Motor neuron (in vitro differentiated cells): Measurements from ENCODE around the gene URAD. TPM values are rescaled to one million over a fixed set of nuclear protein-coding genes. Genes with fewer than 3 reads are reported as not detected.

ENCODE experiments used
- ATAC-seq, 8 experiments: fragments of 200-7000 bp; cut with Tn5 transposase; replicated peaks in 6 of 8; 2 replicates each; pipeline ENCODE4 v1.8.0; 2021; ENCODE audit warnings: mild to moderate bottlenecking in 8 of 8, moderate library complexity in 8 of 8
- H3K27ac ChIP-seq, 2 donors: fragments of 250-450 bp; sonication (Bioruptor Pico); 2 replicates each; pipeline ENCODE4 v1.9.0; 2021; ENCODE audit warnings: antibody characterized with exemption in 2 of 2, mild to moderate bottlenecking in 2 of 2, moderate library complexity in 1 of 2
- H3K4me1 ChIP-seq, 2 donors: fragments of 250-450 bp; sonication (Bioruptor Pico); replicated peaks in 1 of 2; 2 replicates each; pipeline ENCODE4 v1.6.1; 2021; ENCODE audit warnings: antibody characterized with exemption in 2 of 2, mild to moderate bottlenecking in 2 of 2, moderate library complexity in 1 of 2
- H3K4me3 ChIP-seq, 5 donors: fragments of 250-450 bp; sonication (Bioruptor Pico); 2 replicates each; pipeline ENCODE4 v1.9.0; 2021; ENCODE audit warnings: antibody characterized with exemption in 5 of 5, mild to moderate bottlenecking in 5 of 5, moderate library complexity in 4 of 5
- WGBS, 10 experiments: fragments of 450-650 bp; shearing (Covaris generic); methylation state at CpG; one replicate each; pipeline ENCODE4 v1.0.0; 2022; 5-methylcytosine and 5-hydroxymethylcytosine counted together
- in situ Hi-C, 9 experiments: fragments of 400-800 bp; cut with MboI; loops; one replicate each; pipeline ENCODE4 v1.15.0; 2021; ENCODE audit warnings: low sequenced_read_pairs in 9 of 9, low pct_unique_long_range_greater_than_20kb in 2 of 9; ENCODE audit not compliant: unreplicated experiment in 9 of 9
- total RNA-seq, 8 experiments: library from RNA; unstranded; fragments of 300-600 nt; gene quantifications; 2 replicates each; pipeline versions ENCODE4 v1.2.3 to v1.2.4, GENCODE V29; 2022

URAD gene
- total RNA-seq, 8 experiments from 2014 or later: not detected

GRCh38 chr13:27959976-27960361 lies 28.5 kb downstream of the URAD start:
- WGBS, 10 experiments: 0 to 100% (median 8%) methylated on average over 1 to 13 of the region's 14 CpGs; no CpG with 5 or more reads in 1 of the 10 experiments
- ATAC-seq: no peak
- Histone ChIP-seq H3K27ac (no peak overlapping the region), H3K4me3 (peak overlapping the region in 1 of 5 donors; percentile 9), H3K4me1 (peaks cover 0 to 6% of the 10 kb centered on the region in 2 donors)
- in situ Hi-C loops: loop anchor here in 1 of 9 experiments (25.0 kb wide), 1 partner anchor 123 kb away; no protein-coding TSS in a partner anchor

DNA sequence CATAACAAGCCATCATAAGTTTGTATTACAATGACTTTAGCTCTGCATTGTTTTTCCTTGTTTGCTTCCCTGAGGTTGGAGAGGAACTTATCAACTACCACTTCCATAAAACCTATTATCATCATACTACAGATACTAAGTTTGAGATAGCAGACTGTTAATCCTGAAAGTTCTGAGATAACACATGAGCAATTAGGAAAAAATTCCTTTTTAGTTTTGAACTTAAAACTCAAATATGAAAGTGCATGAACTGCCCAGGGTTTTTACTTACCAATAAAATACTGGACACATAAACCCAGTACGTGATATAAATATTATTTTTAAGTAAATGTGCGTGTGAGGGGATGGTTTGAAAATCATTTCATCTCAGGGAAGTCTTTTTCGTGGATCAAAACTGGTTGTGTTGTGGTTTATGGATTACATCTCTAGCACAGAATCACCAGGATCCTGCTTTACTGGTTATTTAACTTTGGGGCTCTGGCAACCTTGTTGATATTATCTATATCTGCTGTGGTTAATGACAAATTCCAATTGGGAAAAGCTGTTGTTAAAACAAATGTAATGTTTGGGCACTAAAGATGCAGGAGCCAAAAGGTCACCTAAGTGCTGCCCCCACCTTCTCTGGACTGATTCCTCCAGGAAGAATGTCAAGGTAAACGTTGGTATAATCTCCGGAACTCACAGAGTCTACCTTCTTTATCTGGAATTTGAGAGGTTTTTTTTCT lies 31.8 kb downstream of the URAD start:
- Histone ChIP-seq H3K4me3 (no peak overlapping the region), H3K27ac (no peak overlapping the region), H3K4me1 (peaks cover 0 to 6% of the 10 kb centered on the region in 2 donors)
- in situ Hi-C loops: loop anchor here in 1 of 9 experiments (25.0 kb wide), 1 partner anchor 119 kb away; no protein-coding TSS in a partner anchor
- no peak for ATAC-seq
- 0 to 61% (median 14%) methylated on average over 2 to 5 of the region's 5 CpGs; no CpG with 5 or more reads in 1 of the 10 experiments for WGBS, 10 experiments

DNA sequence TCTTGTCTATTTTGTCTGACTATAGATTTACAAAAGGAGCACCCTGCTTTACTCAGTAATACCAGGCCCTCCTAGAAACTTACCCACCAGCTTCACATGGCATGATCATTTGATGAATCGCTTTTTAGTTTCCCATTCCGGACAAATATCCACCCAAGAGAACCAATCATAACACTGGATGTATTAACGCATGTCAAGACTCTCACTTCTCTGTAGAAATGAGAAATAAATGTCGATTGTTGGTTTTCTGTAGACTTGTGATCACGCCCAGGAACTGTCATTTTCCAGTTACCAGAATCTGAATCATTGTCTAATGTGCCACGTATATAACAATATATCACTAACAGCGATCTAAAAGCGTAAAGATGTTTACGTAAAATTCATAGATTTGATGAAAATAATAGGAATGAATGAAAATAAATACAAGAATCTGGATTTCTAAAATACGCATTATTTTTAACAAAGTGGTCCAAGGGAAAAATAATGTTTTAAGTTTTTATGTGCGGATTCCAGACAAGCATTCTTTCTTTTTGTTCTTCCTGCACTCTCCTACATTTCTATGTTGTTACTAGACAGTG lies 33.4 kb downstream of the URAD start:
- ATAC-seq: no peak
- in situ Hi-C loops: loop anchor here in 1 of 9 experiments (25.0 kb wide), 1 partner anchor 118 kb away; no protein-coding TSS in a partner anchor
- WGBS, 10 experiments: 38 to 92% (median 65%) methylated on average over 6 to 11 of the region's 11 CpGs

DNA sequence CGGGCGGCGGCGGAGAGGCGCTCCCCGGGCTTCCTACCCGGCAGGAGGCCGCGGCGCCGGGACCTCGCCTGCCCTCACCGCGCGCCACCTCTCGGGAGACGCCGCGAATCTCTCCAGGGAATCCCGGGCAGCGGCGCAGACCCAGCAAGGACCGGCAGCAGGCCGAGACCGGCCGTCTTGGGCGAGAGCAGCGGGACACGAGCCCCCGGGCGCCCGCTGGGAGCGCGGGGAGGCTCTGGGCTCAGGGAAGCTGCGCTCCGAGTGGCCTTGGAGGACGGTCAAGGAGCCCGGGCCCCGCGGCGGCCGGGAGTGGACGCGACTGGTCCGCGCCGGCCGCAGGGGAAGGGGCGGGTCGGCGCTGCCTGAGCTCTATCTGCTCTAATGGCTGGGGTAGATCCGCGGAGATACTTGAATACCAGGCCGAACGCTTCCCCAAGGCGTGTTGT lies 34.1 kb downstream of the URAD start:
- no peak overlapping the region for H3K27ac ChIP-seq
- ATAC-seq: peak in 7 of 8 experiments; percentile 19 to 74 (median 46)
- 0 to 33% (median 10%) methylated on average over 3 to 10 of the region's 56 CpGs; no CpG with 5 or more reads in 6 of the 10 experiments for WGBS, 10 experiments
- in situ Hi-C loops: loop anchor here in 1 of 9 experiments (25.0 kb wide), 1 partner anchor 117 kb away; no protein-coding TSS in a partner anchor
- H3K4me1 ChIP-seq: no peaks in the 10 kb centered on the region
- peak overlapping the region in 3 of 5 donors; percentile 38 to 49 (median 48) for H3K4me3 ChIP-seq

More for the DNA sequence above, 33.4 kb downstream of the URAD start:
- no peak overlapping the region for H3K27ac ChIP-seq
- H3K4me3 ChIP-seq: no peak overlapping the region
- peaks cover 0 to under 1% of the 10 kb centered on the region in 2 donors for H3K4me1 ChIP-seq

DNA sequence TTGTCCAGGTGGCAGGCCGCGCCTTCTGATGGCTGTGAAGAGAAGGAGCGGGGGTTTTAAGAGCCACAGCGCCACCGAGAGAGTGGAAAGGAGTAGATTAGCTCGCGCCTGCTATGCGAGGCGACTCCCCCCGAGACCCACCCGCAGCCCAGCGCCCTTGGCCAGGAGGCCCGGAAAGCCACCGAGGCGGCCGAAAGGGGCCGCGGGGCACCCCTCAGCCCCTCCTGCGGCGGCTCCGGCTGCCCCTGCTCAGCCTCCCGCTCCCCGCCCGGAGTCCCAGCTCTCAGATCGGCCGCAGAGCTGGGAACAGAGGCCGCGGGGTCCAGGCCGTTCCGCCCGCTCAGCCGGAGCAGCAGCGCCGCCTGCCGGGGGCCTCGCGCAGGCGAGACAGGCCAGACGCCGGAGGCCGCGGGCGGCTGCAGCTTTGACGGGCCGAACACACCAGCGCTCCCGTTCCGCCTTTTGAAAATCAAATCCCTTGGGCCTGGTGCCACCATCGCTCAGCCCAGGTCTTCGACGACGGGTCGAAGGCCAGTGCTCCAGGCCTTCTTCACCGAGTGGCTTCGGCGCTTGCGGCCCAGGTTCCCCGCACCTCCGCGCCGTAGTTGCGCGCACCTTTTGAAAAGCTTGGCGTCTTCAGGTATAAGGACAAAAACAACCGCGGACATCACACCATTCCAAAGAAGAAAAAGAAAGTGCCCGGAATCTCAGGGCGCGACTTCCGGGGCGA lies 34.7 kb downstream of the URAD start:
- in situ Hi-C loops: loop anchor here in 1 of 9 experiments (25.0 kb wide), 1 partner anchor 117 kb away; no protein-coding TSS in a partner anchor
- ATAC-seq: peak; percentile 98 to 100 (median 99)
- WGBS, 10 experiments: 0% methylated on average over 5 to 7 of the region's 71 CpGs; no CpG with 5 or more reads in 8 of the 10 experiments

DNA sequence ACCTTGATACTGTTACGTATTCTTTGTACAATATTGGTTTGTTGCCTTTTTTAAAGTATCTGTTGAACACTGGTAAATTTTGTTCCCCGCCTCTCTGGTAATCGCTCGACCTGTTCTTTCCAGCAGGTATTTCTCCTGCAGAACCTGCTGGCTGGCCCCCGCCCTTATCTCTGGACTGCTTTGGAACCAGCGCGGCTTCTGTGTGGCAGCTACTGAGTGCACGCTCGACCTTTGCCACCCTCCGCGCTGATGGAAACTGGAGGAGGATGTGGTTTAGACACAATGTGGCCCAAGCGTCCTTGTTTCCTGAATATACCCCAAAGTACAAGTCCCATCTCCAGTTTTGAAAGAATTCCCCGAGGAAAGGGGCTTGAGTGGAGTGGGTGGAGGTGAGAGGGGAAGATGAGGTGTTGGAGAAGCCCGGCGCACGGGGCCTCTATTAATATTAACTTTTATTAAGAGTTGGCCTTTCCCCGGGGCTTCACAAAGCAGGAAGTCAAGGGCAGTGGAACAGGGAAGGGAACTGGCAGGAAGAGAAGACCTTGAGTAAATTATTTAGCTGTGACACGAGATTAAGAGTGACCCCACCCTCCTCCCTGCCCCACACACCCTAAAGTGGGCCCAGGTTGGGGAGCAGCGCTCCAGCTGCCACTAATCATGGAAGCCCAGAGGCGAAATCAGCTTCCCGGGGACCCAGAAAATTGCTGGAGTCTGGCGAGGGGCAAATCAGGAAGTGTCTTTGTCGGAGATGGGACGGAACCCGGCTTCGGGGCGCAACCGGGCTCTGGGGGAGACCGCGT lies 35.4 kb downstream of the URAD start:
- in situ Hi-C loops: loop anchor here in 1 of 9 experiments (25.0 kb wide), 1 partner anchor 116 kb away; no protein-coding TSS in a partner anchor
- no peak for ATAC-seq
- Histone ChIP-seq H3K27ac (no peak overlapping the region), H3K4me1 (no peaks in the 10 kb centered on the region), H3K4me3 (peak overlapping the region in 3 of 5 donors; percentile 38 to 49 (median 48))
- WGBS, 10 experiments: 12 to 77% (median 38%) methylated on average over 2 to 20 of the region's 30 CpGs; no CpG with 5 or more reads in 1 of the 10 experiments

More for the DNA sequence above, 34.7 kb downstream of the URAD start:
- peak overlapping the region; percentile 26 to 49 (median 38) for H3K4me3 ChIP-seq
- no peak overlapping the region for H3K27ac ChIP-seq
- no peaks in the 10 kb centered on the region for H3K4me1 ChIP-seq

DNA sequence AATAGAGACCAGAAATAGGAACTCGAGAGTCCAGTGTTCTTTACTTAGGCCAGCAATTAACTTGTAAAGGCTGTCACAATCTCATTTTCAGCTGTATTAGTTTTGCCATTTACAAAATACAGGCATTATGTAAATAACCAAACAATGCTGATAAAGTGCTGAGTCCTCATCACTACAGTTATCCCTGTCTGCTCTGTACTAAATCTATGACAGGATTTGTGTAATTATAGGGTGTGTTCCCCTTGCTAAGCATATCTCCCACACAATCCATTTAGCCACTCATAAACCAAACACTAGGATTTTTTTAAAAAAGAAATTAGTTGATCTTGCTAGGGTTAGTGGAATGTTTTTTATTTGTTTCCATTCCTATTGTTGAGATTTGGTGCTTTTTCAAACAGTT lies 45.5 kb downstream of the URAD start:
- in situ Hi-C loops: no loop called here
- WGBS, 10 experiments: 0 to 100% (median 80%) methylated on average over 1 of the region's 1 CpG; no CpG with 5 or more reads in 3 of the 10 experiments

GRCh38 chr13:27933580-27934328 lies 54.7 kb downstream of the URAD start:
- no peak for ATAC-seq
- Histone ChIP-seq H3K4me1 (no peaks in the 10 kb centered on the region), H3K4me3 (no peak overlapping the region), H3K27ac (no peak overlapping the region)
- WGBS, 10 experiments: 43 to 100% (median 76%) methylated on average over 1 to 2 of the region's 2 CpGs; no CpG with 5 or more reads in 2 of the 10 experiments
- in situ Hi-C loops: no loop called here

More for the DNA sequence above, 45.5 kb downstream of the URAD start:
- Histone ChIP-seq H3K27ac (no peak overlapping the region), H3K4me1 (no peaks in the 10 kb centered on the region), H3K4me3 (no peak overlapping the region)
- ATAC-seq: peak in 2 of 8 experiments; percentile 60 to 64

DNA sequence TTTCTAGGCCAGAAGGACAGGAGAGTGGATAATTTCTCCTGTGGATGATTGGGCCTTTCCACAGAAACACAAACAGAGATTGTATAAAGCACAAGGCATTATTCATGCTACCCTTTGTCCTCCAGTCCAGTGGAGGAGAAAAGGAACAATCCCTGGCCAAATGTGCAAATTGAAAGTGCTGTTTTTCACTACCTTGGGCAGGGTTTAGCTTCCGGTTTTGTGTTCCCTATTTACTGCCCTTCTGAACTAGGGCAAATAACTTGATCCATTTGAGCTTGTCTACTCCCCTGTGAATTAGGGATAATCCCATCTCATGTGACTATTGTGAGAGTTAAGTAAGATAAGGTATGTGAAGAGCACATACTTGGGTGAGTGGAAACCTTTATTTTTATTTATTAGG lies 55.4 kb downstream of the URAD start:
- Histone ChIP-seq H3K27ac (no peak overlapping the region), H3K4me1 (no peaks in the 10 kb centered on the region), H3K4me3 (no peak overlapping the region)
- no peak for ATAC-seq
- 0 to 67% (median 40%) methylated on average over 1 of the region's 1 CpG; no CpG with 5 or more reads in 5 of the 10 experiments for WGBS, 10 experiments
- in situ Hi-C loops: no loop called here

DNA sequence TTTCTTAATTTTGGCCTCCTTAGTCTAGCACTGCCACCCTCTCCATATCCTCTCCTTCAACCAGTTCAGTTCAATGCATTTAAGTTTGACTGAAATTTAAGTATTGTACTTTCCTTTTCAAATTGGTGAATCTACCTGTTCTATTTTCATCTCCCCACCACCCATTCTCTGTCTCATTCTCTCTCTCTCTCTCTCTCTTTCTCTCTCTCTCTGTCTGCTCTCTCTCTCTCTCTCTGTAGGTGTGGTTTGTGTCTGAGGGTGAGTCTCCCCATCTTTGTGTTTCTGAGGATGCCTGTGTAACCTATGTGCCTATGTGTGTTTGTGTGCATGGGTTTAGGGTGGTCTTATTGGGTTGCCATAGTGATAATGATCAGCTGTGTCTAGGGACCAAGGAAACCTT lies 58.6 kb downstream of the URAD start:
- no peak for ATAC-seq
- in situ Hi-C loops: no loop called here

DNA sequence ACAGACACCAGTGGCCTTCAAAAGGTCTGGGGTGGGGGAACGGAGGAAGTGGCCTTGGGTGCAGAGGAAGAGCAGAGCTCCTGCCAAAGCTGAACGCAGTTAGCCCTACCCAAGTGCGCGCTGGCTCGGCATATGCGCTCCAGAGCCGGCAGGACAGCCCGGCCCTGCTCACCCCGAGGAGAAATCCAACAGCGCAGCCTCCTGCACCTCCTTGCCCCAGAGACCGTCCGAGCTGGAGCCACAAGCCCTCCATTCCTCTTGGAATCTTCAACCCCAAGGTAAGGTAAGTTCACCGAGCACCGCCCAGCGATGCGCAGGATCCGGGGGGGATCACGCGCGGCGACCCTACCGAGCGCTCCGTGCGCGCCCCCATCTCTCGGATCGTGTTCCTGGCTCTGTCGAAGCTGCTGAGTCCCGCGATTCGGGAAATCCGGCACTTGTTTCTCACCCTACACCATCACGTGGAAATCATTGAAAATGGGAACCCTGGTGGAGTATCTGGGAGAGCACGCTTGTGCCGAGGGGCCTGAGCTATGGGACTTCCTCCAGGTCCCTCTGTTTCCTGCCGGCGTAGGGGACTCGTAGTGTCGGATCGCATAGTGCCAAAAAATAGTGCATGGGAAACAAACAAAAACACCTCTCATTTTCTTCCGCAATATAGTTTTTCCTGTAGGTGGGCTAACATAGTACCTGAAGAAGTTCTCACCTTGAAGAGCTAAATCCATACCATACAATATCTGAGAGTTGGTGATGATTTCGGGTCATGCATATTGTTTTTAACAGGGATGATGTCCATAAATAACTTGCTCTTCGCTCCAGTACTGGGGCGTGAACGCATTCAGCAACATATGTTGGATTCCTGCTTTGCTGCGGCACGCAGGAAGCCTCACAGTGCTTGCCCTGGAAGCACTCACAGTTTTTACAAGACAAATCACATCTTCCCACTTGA lies 59.4 kb downstream of the URAD start:
- in situ Hi-C loops: no loop called here
- Histone ChIP-seq H3K4me3 (no peak overlapping the region), H3K27ac (no peak overlapping the region), H3K4me1 (peaks cover 0 to under 1% of the 10 kb centered on the region in 2 donors)
- 0 to 24% (median 0%) methylated on average over 1 to 32 of the region's 48 CpGs; no CpG with 5 or more reads in 1 of the 10 experiments for WGBS, 10 experiments
- peak in 1 of 8 experiments; percentile 22 for ATAC-seq

More for the DNA sequence above, 58.6 kb downstream of the URAD start:
- Histone ChIP-seq H3K4me1 (no peaks in the 10 kb centered on the region), H3K27ac (no peak overlapping the region), H3K4me3 (no peak overlapping the region)
